ENCODE data around the gene ZFP36L1.

ZFP36L1 gene

DNA sequence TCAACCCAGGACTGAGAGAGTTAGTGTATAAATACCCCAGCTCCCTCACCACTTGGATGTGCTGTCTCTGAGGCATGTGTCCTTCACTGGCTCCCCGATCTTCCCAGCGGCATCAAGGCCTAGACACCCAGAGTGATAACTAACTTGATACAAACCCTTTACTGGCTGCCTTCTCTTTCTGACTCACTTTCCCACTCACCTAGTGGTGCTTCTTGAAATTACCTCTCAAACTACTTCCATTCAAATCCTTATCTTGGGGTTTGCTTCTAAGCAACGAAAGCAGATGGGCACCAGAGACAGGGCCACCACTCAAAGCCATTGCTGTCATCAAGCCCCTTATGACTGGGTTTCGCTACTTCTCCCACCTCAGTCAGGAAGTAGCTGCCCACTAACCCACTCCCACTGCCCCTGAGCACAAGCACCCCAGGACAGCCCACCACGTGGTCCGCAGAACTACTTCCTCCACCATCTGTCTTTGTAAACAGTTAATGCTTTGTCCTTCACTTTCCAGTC is 17.2 kb downstream of the ZFP36L1 start:
- H3K4me3 ChIP-seq (ENCODE audit: low read length) = no peak overlapping the region
- no peak for DNase-seq (ENCODE audit: low read depth)
- TF ChIP-seq, protein P1, sequence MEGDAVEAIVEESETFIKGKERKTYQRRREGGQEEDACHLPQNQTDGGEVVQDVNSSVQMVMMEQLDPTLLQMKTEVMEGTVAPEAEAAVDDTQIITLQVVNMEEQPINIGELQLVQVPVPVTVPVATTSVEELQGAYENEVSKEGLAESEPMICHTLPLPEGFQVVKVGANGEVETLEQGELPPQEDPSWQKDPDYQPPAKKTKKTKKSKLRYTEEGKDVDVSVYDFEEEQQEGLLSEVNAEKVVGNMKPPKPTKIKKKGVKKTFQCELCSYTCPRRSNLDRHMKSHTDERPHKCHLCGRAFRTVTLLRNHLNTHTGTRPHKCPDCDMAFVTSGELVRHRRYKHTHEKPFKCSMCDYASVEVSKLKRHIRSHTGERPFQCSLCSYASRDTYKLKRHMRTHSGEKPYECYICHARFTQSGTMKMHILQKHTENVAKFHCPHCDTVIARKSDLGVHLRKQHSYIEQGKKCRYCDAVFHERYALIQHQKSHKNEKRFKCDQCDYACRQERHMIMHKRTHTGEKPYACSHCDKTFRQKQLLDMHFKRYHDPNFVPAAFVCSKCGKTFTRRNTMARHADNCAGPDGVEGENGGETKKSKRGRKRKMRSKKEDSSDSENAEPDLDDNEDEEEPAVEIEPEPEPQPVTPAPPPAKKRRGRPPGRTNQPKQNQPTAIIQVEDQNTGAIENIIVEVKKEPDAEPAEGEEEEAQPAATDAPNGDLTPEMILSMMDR (conservative IDR thresholded peaks at IDR 0.05; ENCODE audit: low read depth, low read length) = peak; percentile 4

GRCh38 chr14:68774771-68775613 is 17.9 kb downstream of the ZFP36L1 start:
- no peak overlapping the region for H3K4me3 ChIP-seq (ENCODE audit: low read length)
- DNase-seq (ENCODE audit: low read depth) = no peak
- TF ChIP-seq, protein P1 (conservative IDR thresholded peaks at IDR 0.05; ENCODE audit: low read depth, low read length) = no peak

- no peak for DNase-seq (ENCODE audit: low read depth)
- TF ChIP-seq, protein P1 (conservative IDR thresholded peaks at IDR 0.05; ENCODE audit: low read depth, low read length) = no peak
- no peak overlapping the region for H3K4me3 ChIP-seq (ENCODE audit: low read length)
These were observed 20.0 kb downstream of the ZFP36L1 start for GRCh38 chr14:68772761-68773381.

GRCh38 chr14:68771631-68772030 is 21.2 kb downstream of the ZFP36L1 start:
- no peak for DNase-seq (ENCODE audit: low read depth)
- H3K4me3 ChIP-seq (ENCODE audit: low read length) = no peak overlapping the region
- TF ChIP-seq, protein P1 (conservative IDR thresholded peaks at IDR 0.05; ENCODE audit: low read depth, low read length) = no peak

GRCh38 chr14:68770553-68771286 is 22.1 kb downstream of the ZFP36L1 start:
- no peak for DNase-seq (ENCODE audit: low read depth)
- TF ChIP-seq, protein P1 (conservative IDR thresholded peaks at IDR 0.05; ENCODE audit: low read depth, low read length) = no peak
- H3K4me3 ChIP-seq (ENCODE audit: low read length) = no peak overlapping the region

DNA sequence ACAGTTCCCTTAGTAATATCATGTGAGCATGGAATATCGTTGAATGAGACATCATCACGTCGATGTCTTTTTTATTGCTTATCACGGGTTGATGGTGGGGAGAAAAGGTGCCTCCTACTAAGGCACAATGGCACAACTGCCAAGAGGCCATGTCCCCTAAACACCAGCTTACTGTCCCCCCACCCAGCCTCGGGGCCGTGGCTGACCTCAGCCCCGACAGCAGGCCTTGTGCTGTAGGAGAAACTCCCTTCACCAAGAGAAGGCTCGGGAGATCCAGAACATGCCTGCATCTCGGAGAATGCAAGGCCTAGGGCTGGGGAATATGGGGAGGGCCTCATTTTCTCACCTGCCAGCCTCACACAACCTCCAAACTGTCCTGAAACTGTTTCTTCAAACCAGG is 22.8 kb downstream of the ZFP36L1 start:
- no peak for DNase-seq (ENCODE audit: low read depth)
- TF ChIP-seq, protein P1 (conservative IDR thresholded peaks at IDR 0.05; ENCODE audit: low read depth, low read length) = no peak
- no peak overlapping the region for H3K4me3 ChIP-seq (ENCODE audit: low read length)

All from retinal pigment epithelial cell (primary cell).